ENCODE measurements around the gene NUAK1.
"Not testable (repeated sequence)": the region's sequence is repeated elsewhere in the genome, so short reads cannot be mapped to it uniquely, and the experiment has no call there.

The NUAK1 gene

GRCh38 chr12:106018286-106018685 is 120.5 kb downstream of the NUAK1 start:
- POLR2A ChIA-PET: no interaction called here
- no peak for TF ChIP-seq CTCF (IDR thresholded peaks at IDR 0.05; ENCODE audit: control extremely low read depth, extremely low read depth, low read depth, missing control alignments)
- DNase-seq (ENCODE audit: extremely low spot score): no peak
- CTCF ChIA-PET: no interaction called here

- POLR2A ChIA-PET; DNase-seq (ENCODE audit: extremely low spot score); CTCF ChIA-PET: not testable (repeated sequence)
These were observed 122.0 kb downstream of the NUAK1 start for GRCh38 chr12:106016601-106017278.

- ChIA-PET CTCF (no interaction called here), POLR2A (no interaction called here)
- no peak for DNase-seq (ENCODE audit: extremely low spot score)
- no peak for TF ChIP-seq CTCF (IDR thresholded peaks at IDR 0.05; ENCODE audit: control extremely low read depth, extremely low read depth, low read depth, missing control alignments)
These were observed 123.1 kb downstream of the NUAK1 start for GRCh38 chr12:106015646-106016045.

GRCh38 chr12:106013941-106014340 is 124.8 kb downstream of the NUAK1 start:
- ChIA-PET POLR2A (no interaction called here), CTCF (interaction anchor here (0.8 kb wide), 1 partner anchor 9 kb away, joined by 3 read pairs; no protein-coding TSS in a partner anchor)
- no peak for TF ChIP-seq CTCF (IDR thresholded peaks at IDR 0.05; ENCODE audit: control extremely low read depth, extremely low read depth, low read depth, missing control alignments)
- DNase-seq (ENCODE audit: extremely low spot score): no peak
